HFF-Myc (cell line): ENCODE results near the gene EPHA3.
"Not testable (repeated sequence)": the region's sequence is repeated elsewhere in the genome, so short reads cannot be mapped to it uniquely, and the experiment has no call there.

ENCODE experiments used
- DNase-seq: peaks from one replicate; pipeline ENCODE4 v3.0.0-alpha.2; 2011; ENCODE audit warnings: low read depth; ENCODE audit errors: extremely low read depth
- H3K4me3 ChIP-seq: replicated peaks from 2 replicates; pipeline ENCODE4 v1.5.1; 2011; ENCODE audit warnings: low read depth, mild to moderate bottlenecking, control low read depth, low read length
- CTCF ChIP-seq: IDR thresholded peaks from 2 replicates; pipeline ENCODE4 v1.5.1; 2012; ENCODE audit warnings: mild to moderate bottlenecking, low read depth, low read length, control low read depth; ENCODE audit errors: missing control alignments

EPHA3 gene

DNA sequence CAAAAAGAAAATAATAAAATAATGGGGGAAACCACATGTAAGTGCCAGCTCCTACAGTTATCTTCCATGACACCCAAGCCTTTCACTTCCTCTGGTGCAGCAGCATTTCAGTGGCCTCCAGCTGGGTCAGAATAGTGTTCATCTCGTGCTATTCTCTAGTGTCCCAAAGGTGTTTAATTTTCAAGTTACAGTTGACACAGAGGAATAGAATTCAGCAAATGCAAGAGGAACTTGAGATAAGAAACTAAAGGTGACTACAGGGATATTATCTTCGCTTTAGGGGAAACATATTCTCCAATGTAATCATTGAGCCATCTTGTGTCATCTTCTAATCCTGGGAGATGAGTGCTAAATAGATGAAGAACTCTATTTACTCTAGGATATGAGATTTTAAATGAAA lies 212.8 kb downstream of the EPHA3 start:
- no peak for DNase-seq
- TF ChIP-seq CTCF: no peak
- no peak overlapping the region for H3K4me3 ChIP-seq

GRCh38 chr3:89326997-89327396 lies 219.6 kb downstream of the EPHA3 start:
- TF ChIP-seq CTCF: no peak
- no peak for DNase-seq

DNA sequence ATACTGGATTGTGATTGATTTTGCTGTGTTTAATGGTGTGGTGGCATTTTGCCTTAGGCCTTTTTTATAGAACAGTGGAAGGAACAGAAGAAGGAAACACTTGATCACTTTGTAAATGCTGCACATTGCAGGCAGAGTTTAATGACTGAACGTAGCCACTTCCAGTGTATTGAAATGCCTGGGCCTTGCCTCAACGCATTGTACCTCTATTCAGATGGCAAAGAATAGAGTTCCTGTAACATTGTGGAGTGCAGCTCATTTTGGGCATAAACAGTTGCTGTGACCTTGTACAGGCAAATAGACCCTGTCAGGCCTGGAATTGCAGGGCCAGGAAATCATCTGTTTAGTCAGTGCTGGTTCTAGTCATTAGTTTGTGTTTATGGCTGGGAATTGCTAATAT lies 225.0 kb downstream of the EPHA3 start:
- no peak overlapping the region for H3K4me3 ChIP-seq
- TF ChIP-seq CTCF: no peak
- DNase-seq: no peak

More at GRCh38 chr3:89326997-89327396, 219.6 kb downstream of the EPHA3 start:
- no peak overlapping the region for H3K4me3 ChIP-seq

GRCh38 chr3:89332793-89333192 lies 225.4 kb downstream of the EPHA3 start:
- no peak for TF ChIP-seq CTCF
- DNase-seq: no peak
- H3K4me3 ChIP-seq: no peak overlapping the region

DNA sequence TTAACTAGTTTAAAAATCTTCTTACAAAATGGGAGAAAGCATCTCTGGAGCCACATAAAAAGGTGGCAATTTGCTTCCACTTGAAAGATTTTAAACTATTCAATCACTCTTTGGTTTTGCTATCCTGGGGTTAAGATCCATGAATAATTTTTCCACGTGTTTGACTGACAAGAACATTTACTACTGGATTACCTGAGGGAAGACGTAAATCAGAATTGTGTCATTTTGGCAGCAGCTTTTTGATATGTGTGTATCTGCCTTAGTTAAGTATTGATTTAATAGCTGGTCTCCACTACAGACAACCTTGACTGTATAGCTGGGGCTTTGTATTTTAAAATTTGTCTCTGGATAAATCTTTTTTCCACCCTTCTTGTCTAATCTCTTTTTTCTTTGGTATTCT lies 228.3 kb downstream of the EPHA3 start:
- no peak for DNase-seq
- H3K4me3 ChIP-seq: no peak overlapping the region
- TF ChIP-seq CTCF: no peak

- TF ChIP-seq CTCF: no peak
- no peak for DNase-seq
- no peak overlapping the region for H3K4me3 ChIP-seq
Observed at GRCh38 chr3:89340408-89340807, 233.0 kb downstream of the EPHA3 start.

- no peak overlapping the region for H3K4me3 ChIP-seq
- DNase-seq: no peak
- no peak for TF ChIP-seq CTCF
Observed at GRCh38 chr3:89344076-89344475, 236.7 kb downstream of the EPHA3 start.

- H3K4me3 ChIP-seq, DNase-seq: not testable (repeated sequence)
Observed at GRCh38 chr3:89350935-89351334, 243.5 kb downstream of the EPHA3 start.
